HG03565 (cell line): ENCODE measurements around the gene HPS5.
A peak's percentile ranks its signal among the peaks of the same experiment; 100 is the strongest.

ENCODE experiments used
- ATAC-seq: cut with Tn5 transposase; IDR thresholded peaks from one replicate; pipeline ENCODE4 v1.9.1; 2021; ENCODE audit warnings: mild to moderate bottlenecking, moderate library complexity; ENCODE audit not compliant: unreplicated experiment

Gene HPS5

DNA sequence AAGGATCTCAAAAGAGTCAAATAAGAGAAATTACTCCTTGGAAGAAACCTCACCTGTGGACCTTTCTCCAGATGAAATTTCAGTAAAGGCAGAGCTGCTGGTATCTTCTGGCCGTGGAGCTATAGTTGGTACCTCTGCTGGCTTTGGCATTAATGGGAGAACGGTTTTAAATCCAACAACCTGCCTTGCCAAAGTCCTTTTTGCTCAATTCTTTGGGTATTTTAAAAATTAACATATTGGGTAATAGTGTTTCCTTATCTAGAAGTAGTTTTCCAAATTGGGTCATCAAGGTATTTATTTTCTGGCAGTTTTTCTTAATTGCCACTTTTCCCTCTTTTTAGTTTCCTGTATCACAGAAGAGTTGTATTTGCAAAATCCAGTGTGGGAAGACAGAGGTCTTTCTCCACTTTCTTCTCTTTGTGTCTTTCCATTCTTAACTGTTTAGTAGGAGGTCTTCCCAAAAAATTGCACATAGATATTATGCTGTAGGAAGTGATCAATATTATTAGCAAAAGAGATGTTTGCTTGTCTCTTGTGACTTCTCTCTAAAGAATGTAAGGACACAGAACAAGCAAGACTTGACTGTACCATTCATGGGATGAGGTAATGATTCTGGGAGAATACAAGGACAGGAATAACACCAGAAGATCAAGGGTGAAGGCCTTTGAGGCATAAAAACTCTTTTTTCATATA lies 85.1 kb downstream of the HPS5 start, which contains the start of gene SAA4:
Gene SAA4 (minus strand): TSS at position 139 of the 693 bp plus-strand sequence. CDS start 876 bp downstream, outside the sequence.
- ATAC-seq: no peak

DNA sequence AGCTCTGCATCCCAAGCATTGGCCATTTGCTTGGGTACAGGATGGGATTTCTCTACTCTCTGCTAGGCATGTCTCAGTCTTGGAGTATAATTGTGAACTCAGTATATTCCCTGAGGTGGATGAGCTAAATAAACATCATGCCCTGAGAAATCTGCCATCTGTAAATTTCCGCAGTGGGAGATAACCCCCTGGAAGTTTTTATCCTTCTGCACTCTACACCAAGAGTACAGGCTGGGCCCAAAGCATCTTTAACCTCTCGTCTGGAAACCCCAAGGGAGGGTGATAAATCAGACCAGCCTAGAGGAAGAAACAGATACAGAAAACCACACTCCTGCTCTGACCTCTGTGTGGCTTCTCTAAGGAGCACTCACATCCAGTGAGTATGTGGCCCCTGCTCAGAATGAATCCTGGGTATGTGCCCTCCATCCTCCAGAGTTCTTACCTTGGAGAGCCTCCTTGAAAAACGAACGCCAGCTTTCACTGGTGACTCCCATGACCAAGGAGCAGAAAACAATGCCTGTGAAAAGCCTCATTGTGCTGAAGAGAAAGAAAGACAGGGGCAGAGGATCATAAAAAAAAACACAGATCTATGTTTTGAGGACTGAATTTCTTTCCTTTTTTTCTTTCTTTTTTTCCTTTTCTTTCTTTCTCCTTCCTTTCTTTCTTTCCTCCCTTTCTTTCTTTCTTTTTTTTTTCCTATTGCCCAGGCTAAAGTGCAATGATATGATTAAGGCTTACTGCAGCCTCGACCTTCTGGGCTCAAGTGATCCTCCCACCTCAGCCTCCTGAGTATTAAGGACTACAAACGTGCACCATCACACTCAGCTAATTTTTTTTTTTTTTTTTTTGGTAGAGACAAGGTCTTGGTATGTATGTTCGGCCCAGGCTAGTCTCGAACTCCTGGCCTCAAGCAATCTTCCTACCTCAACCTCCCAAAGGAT lies 86.3 kb downstream of the HPS5 start:
- no peak for ATAC-seq

GRCh38 chr11:18233912-18234311 lies 88.0 kb downstream of the HPS5 start:
- ATAC-seq: no peak

- no peak for ATAC-seq
These were observed 91.1 kb downstream of the HPS5 start for GRCh38 chr11:18230859-18231258.

- ATAC-seq: peak; percentile 82
These were observed 92.4 kb downstream of the HPS5 start for GRCh38 chr11:18229501-18229900.
